ENCODE data around the gene TARS1. TPM values are rescaled to one million over a fixed set of nuclear protein-coding genes. Genes with fewer than 3 reads are reported as not detected.

TARS1 gene
- total RNA-seq: 100 to 1,000 TPM; 240 to 248 TPM

DNA sequence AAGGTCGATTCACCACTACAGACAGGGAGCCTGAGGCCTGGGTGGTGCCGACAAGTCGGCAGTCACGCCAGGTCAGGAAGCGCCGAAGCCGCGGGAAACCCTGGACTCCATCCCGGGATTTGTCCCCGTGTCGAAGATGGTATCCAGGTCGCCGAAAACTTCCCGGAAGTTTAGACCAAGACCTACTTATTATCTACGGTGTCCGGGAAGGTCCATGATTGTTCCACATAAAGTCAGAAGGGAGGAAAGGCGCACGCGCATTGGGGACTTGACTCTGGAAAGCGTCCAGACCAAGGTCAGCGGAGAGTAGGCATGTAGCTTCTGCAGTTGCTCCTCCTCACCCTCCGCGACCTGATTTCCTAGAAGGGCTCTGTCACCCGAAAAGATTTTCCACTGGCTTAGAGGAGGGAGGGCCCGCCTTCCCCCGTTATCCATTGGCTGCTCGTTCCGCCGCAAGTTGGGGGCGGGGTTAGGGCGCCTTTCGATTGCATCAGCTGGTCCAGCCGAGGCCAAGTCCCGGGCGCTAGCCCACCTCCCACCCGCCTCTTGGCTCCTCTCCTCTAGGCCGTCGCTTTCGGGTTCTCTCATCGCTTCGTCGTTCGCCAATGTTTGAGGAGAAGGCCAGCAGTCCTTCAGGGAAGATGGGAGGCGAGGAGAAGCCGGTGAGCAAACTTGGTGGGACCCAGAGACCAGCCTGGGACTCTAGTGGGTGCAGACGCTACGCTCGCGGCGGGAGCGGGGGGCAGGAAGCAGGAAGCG, at the start of gene TARS1:
Gene TARS1 (plus strand): TSS at position 484 of the 759 bp plus-strand sequence. CDS start 122 bp downstream, at position 606.
- H3K36me3 Mint-ChIP-seq: peaks cover 19% of the 10 kb centered on the region
- intact Hi-C loops (cut with micrococcal nuclease): loop anchor here (1.0 to 5.0 kb wide), 9 partner anchors 82 to 1908 kb away; partner anchors contain the start of genes AMACR, BRIX1, C5orf22 and DROSHA
- DNase-seq: peak; percentile 97
- no peaks in the 10 kb centered on the region for H3K27me3 Mint-ChIP-seq
- H3K27ac Mint-ChIP-seq: no peak within 1 kb of the TSS
- ChIA-PET POLR2A (interaction anchor here (1.1 to 1.7 kb wide), 3 partner anchors 9 to 36 kb away, joined by 3 to 4 read pairs (median 3); no protein-coding TSS in a partner anchor), CTCF (interaction anchor here (0.8 to 1.1 kb wide), 3 partner anchors 17 to 529 kb away, joined by 3 to 4 read pairs (median 3); no protein-coding TSS in a partner anchor)
- H3K4me3 Mint-ChIP-seq: no peak within 1 kb of the TSS
- H3K4me1 Mint-ChIP-seq (ENCODE audit: low read depth): peaks cover 24% of the 10 kb centered on the region
- no peaks in the 10 kb centered on the region for H3K9me3 Mint-ChIP-seq

DNA sequence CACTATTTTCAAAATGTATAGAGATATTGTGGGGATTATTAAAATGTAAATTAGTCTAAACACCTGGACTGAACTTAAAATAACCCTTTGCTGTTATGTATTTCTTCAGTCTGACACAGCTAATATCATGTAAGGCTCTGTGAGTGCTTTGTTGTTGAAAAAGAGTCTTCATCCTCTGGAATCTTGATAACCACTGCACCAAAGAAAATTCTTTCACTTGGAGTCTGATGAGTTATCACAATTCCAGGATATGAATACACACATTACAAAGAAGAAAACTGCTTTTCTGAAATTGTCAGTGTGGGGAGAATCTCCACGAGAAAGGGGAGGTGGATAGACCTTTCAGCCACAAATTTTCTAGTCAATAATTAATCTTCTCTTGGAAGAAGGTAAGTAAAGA, 42.3 kb upstream of the TARS1 start:
- no peaks in the 10 kb centered on the region for H3K4me1 Mint-ChIP-seq (ENCODE audit: low read depth)
- H3K4me3 Mint-ChIP-seq: no peak overlapping the region
- H3K36me3 Mint-ChIP-seq: no peaks in the 10 kb centered on the region
- DNase-seq: no peak
- no peak overlapping the region for H3K27ac Mint-ChIP-seq
- peaks cover 4% of the 10 kb centered on the region for H3K9me3 Mint-ChIP-seq
- ChIA-PET POLR2A (no interaction called here), CTCF (interaction anchor here (0.9 kb wide), 1 partner anchor 23 kb away, joined by 3 read pairs; no protein-coding TSS in a partner anchor)
- intact Hi-C loops (cut with micrococcal nuclease): no loop called here
- peaks cover 7% of the 10 kb centered on the region for H3K27me3 Mint-ChIP-seq

- intact Hi-C loops (cut with micrococcal nuclease): no loop called here
- Mint-ChIP-seq H3K4me1 (ENCODE audit: low read depth) (no peaks in the 10 kb centered on the region), H3K9me3 (no peaks in the 10 kb centered on the region), H3K36me3 (no peaks in the 10 kb centered on the region), H3K4me3 (no peak overlapping the region), H3K27ac (no peak overlapping the region), H3K27me3 (peaks cover 5% of the 10 kb centered on the region)
- POLR2A ChIA-PET: no interaction called here
- DNase-seq: no peak
- CTCF ChIA-PET: no interaction called here
These were observed 40.1 kb upstream of the TARS1 start for GRCh38 chr5:33400675-33401074.

DNA sequence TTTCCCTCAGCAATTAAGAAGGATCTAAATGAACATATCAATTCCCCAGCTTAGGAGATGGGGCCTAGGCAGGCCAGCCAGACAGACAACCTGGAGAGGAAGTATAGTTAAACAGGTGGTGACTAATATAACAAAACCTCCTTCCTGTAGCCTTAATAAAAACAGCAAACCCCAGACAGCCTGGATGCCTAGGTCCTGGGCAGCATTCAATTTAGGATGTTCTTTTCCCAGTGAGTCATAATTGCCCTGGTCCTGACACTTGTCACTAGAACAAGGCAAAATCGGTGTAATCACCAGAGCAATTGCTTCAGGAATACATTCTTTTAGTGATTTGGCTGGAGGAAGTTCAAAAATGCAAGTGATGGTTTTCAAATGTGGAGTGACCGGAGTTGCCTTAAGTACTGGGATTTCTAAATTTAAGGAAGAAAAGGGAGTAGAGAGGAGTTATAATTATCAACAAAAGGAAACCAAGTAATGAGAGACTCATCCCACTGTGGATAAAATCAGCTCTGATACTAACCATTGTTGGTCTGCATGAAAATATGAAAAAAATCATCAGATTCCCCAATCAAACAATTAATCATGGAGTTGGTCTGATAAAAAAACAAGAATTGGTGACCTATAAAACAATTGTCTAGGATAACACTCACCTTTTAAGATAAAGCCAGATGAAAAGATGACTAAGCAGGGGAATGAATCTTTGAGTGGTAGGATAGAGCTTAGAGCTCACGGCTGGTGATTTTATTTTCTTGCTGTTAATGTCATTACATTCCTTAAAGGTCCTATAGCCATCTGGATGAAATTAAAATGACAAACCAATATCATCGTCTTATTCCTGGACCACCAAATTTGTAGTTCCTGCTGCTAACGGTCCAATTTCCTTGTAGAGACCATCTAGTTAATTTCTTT, 39.0 kb upstream of the TARS1 start:
- no peak overlapping the region for H3K4me3 Mint-ChIP-seq
- DNase-seq: no peak
- H3K4me1 Mint-ChIP-seq (ENCODE audit: low read depth): no peaks in the 10 kb centered on the region
- H3K27ac Mint-ChIP-seq: no peak overlapping the region
- ChIA-PET POLR2A (no interaction called here), CTCF (no interaction called here)
- H3K36me3 Mint-ChIP-seq: no peaks in the 10 kb centered on the region
- no peaks in the 10 kb centered on the region for H3K9me3 Mint-ChIP-seq
- peaks cover 5% of the 10 kb centered on the region for H3K27me3 Mint-ChIP-seq
- intact Hi-C loops (cut with micrococcal nuclease): no loop called here

GRCh38 chr5:33403187-33403586, 37.6 kb upstream of the TARS1 start:
- H3K4me1 Mint-ChIP-seq (ENCODE audit: low read depth): no peaks in the 10 kb centered on the region
- no peak overlapping the region for H3K4me3 Mint-ChIP-seq
- CTCF ChIA-PET: interaction anchor here (1.0 kb wide), 1 partner anchor 532 kb away, joined by 3 read pairs; no protein-coding TSS in a partner anchor
- peaks cover 5% of the 10 kb centered on the region for H3K27me3 Mint-ChIP-seq
- no peaks in the 10 kb centered on the region for H3K36me3 Mint-ChIP-seq
- intact Hi-C loops (cut with micrococcal nuclease): no loop called here
- H3K9me3 Mint-ChIP-seq: no peaks in the 10 kb centered on the region
- no peak for DNase-seq
- POLR2A ChIA-PET: no interaction called here
- no peak overlapping the region for H3K27ac Mint-ChIP-seq

DNA sequence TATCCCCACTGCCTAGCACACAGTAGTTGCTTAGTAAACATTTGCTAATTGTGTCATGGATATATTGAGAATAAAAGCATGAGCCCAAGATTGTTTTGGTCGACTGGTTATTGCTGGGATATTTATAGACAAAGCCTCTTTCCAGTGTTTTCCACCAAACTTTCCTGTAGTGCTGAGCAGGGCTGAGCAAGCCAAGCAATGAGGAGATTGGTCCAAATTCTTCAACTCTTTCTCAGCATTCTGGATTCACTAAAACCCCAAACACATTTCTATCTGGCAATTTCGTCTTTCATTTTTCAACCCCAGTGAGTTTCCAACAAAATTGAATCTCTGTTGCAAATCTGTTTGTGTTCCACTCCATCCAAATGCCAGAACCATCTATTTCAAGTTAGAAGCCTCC, 31.9 kb upstream of the TARS1 start:
- H3K36me3 Mint-ChIP-seq: no peaks in the 10 kb centered on the region
- H3K27me3 Mint-ChIP-seq: peaks cover 3% of the 10 kb centered on the region
- ChIA-PET POLR2A (no interaction called here), CTCF (no interaction called here)
- intact Hi-C loops (cut with micrococcal nuclease): no loop called here
- H3K4me1 Mint-ChIP-seq (ENCODE audit: low read depth): no peaks in the 10 kb centered on the region
- H3K9me3 Mint-ChIP-seq: no peaks in the 10 kb centered on the region
- H3K4me3 Mint-ChIP-seq: no peak overlapping the region
- H3K27ac Mint-ChIP-seq: no peak overlapping the region
- DNase-seq: no peak

DNA sequence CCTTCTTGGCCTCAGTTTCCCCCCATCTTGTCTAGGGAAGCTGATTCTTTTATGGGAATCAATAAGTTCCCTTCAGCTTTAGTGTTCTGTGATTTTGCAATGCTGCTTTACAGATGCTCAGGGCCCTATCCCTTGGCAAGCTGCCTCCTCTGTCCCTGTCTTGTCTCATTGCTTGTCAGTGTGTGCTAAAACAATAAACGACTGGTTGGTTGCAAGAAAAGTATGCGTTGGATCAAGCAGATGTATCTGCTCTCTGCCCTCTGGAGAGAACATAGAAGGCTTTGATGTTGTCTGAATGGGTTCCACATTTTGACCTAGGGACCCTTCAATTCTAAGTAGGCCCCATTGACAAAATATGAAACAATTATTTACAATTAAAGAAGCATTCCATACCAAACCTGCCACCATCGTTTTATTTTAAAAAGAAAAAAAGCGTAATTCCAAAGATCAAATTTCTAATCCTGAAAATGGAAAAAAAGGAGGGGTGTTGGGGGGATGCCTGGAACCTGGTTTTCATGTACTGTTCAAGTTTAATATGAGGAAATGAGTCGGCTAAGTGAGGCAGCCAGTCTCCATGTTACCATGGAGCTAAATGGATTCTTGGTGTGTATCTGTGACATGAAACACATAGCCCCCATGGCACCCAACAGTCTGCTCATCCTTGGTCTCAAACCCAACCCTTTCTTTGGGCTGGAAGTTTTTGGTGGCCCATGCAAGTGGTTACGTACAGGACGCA, 31.2 kb upstream of the TARS1 start:
- Mint-ChIP-seq H3K36me3 (no peaks in the 10 kb centered on the region), H3K27ac (no peak overlapping the region), H3K4me3 (no peak overlapping the region), H3K9me3 (no peaks in the 10 kb centered on the region), H3K27me3 (peaks cover 5% of the 10 kb centered on the region), H3K4me1 (ENCODE audit: low read depth) (no peaks in the 10 kb centered on the region)
- DNase-seq: no peak
- intact Hi-C loops (cut with micrococcal nuclease): no loop called here
- ChIA-PET POLR2A (no interaction called here), CTCF (no interaction called here)

- Mint-ChIP-seq H3K4me3 (no peak overlapping the region), H3K27ac (no peak overlapping the region), H3K27me3 (peaks cover 5% of the 10 kb centered on the region), H3K4me1 (ENCODE audit: low read depth) (no peaks in the 10 kb centered on the region), H3K36me3 (no peaks in the 10 kb centered on the region), H3K9me3 (no peaks in the 10 kb centered on the region)
- DNase-seq: no peak
- ChIA-PET CTCF (no interaction called here), POLR2A (no interaction called here)
- intact Hi-C loops (cut with micrococcal nuclease): no loop called here
These were observed 30.5 kb upstream of the TARS1 start for GRCh38 chr5:33410221-33410620.

DNA sequence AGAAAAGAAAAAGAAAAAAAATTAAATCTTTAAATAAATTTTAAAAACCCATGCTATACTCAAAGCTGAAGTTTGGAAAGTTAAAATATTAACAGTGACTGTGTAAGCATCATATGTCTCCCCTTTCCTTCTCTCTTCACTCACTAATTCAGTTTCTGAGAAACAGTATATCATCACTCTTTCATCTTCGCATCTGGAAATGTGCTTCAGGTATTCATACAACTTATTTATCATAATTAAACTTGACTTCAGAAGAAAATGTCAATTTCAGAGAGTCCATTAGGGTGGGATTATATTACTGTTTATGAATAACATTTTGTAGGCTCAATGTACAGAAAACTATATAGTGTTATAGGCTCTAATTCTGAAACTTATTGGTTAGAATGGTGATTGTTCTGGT, 29.3 kb upstream of the TARS1 start:
- H3K27me3 Mint-ChIP-seq: peaks cover 5% of the 10 kb centered on the region
- H3K4me1 Mint-ChIP-seq (ENCODE audit: low read depth): no peaks in the 10 kb centered on the region
- H3K4me3 Mint-ChIP-seq: no peak overlapping the region
- intact Hi-C loops (cut with micrococcal nuclease): no loop called here
- DNase-seq: no peak
- H3K36me3 Mint-ChIP-seq: no peaks in the 10 kb centered on the region
- CTCF ChIA-PET: no interaction called here
- no peaks in the 10 kb centered on the region for H3K9me3 Mint-ChIP-seq
- no peak overlapping the region for H3K27ac Mint-ChIP-seq
- POLR2A ChIA-PET: no interaction called here

- H3K27me3 Mint-ChIP-seq: peaks cover 5% of the 10 kb centered on the region
- ChIA-PET POLR2A (no interaction called here), CTCF (no interaction called here)
- no peak overlapping the region for H3K4me3 Mint-ChIP-seq
- H3K36me3 Mint-ChIP-seq: no peaks in the 10 kb centered on the region
- no peak for DNase-seq
- no peaks in the 10 kb centered on the region for H3K9me3 Mint-ChIP-seq
- H3K4me1 Mint-ChIP-seq (ENCODE audit: low read depth): no peaks in the 10 kb centered on the region
- intact Hi-C loops (cut with micrococcal nuclease): no loop called here
- no peak overlapping the region for H3K27ac Mint-ChIP-seq
These were observed 24.9 kb upstream of the TARS1 start for GRCh38 chr5:33415811-33416354.

- Mint-ChIP-seq H3K4me1 (ENCODE audit: low read depth) (no peaks in the 10 kb centered on the region), H3K27me3 (peaks cover 6% of the 10 kb centered on the region), H3K27ac (no peak overlapping the region), H3K36me3 (no peaks in the 10 kb centered on the region), H3K9me3 (no peaks in the 10 kb centered on the region), H3K4me3 (no peak overlapping the region)
- intact Hi-C loops (cut with micrococcal nuclease): no loop called here
- no peak for DNase-seq
- POLR2A ChIA-PET: no interaction called here
- CTCF ChIA-PET: no interaction called here
These were observed 23.1 kb upstream of the TARS1 start for GRCh38 chr5:33417632-33418031.

GRCh38 chr5:33420946-33421345, 19.8 kb upstream of the TARS1 start:
- DNase-seq: no peak
- CTCF ChIA-PET: interaction anchor here (0.9 kb wide), 1 partner anchor 23 kb away, joined by 3 read pairs; no protein-coding TSS in a partner anchor
- intact Hi-C loops (cut with micrococcal nuclease): loop anchor here (5.0 kb wide), 1 partner anchor 714 kb away; no protein-coding TSS in a partner anchor

More at GRCh38 chr5:33420946-33421345, 19.8 kb upstream of the TARS1 start:
- Mint-ChIP-seq H3K36me3 (no peaks in the 10 kb centered on the region), H3K9me3 (no peaks in the 10 kb centered on the region), H3K27ac (no peak overlapping the region), H3K4me3 (no peak overlapping the region), H3K4me1 (ENCODE audit: low read depth) (no peaks in the 10 kb centered on the region), H3K27me3 (peaks cover 2% of the 10 kb centered on the region)
- POLR2A ChIA-PET: no interaction called here
